ACC112 (cell line): ENCODE measurements around the gene HACL1.

Experiments
- H2AFZ ChIP-seq: fragments of 200-600 bp; sonication (generic); one replicate; pipeline ENCODE4 v1.6.0; 2017; ENCODE audit warnings: antibody characterized with exemption, low read length; ENCODE audit not compliant: unreplicated experiment
- H3K27ac ChIP-seq: fragments of 200-600 bp; sonication (generic); 2 replicates; pipeline ENCODE4 v1.5.1; 2014; ENCODE audit warnings: low read depth, mild to moderate bottlenecking, antibody characterized with exemption, low read length, moderate library complexity
- H3K27me3 ChIP-seq: fragments of 200-600 bp; sonication (generic); 2 replicates; pipeline ENCODE4 v1.6.1; 2014; ENCODE audit warnings: mild to moderate bottlenecking, antibody characterized with exemption, low read length, moderate library complexity, mixed read lengths; ENCODE audit not compliant: insufficient read depth
- H3K36me3 ChIP-seq: fragments of 200-600 bp; sonication (generic); 2 replicates; pipeline ENCODE4 v1.6.1; 2016; ENCODE audit warnings: mild to moderate bottlenecking, antibody characterized with exemption, low read length, moderate library complexity, mixed read lengths; ENCODE audit not compliant: insufficient read depth
- H3K4me1 ChIP-seq: fragments of 200-600 bp; sonication (generic); one replicate; pipeline ENCODE4 v1.6.1; 2016; ENCODE audit warnings: low read length, mixed read lengths; ENCODE audit not compliant: insufficient read depth, unreplicated experiment, control insufficient read depth
- H3K4me3 ChIP-seq: fragments of 200-600 bp; sonication (generic); 2 replicates; pipeline ENCODE4 v1.5.1; 2014; ENCODE audit warnings: mild to moderate bottlenecking, low read depth, low read length
- H3K79me2 ChIP-seq: fragments of 200-600 bp; sonication (generic); one replicate; pipeline ENCODE4 v1.6.0; 2016; ENCODE audit warnings: low read length; ENCODE audit not compliant: control insufficient read depth, unreplicated experiment, insufficient read depth

Gene HACL1

DNA sequence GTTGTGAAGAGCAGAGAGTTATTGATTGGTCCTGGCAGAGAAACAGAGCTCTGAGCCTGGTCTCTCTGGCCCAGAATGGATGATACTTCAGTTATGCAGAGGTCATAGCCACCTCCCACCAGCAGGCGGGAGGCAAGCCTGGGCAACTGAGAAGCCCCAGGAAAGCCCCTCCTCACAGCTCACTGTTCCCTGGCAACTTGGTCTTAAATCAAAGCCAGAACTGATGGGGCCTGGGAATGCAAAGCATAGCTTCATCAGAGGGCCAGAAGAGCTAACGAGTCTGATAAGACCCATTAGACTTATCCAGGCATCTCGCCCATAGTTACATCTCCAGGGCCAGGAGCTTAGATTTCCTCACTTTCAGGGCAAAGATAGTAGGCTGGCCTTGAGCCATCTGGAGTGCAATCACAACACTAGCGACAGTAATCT is 74.3 kb downstream of the HACL1 start:
- Histone ChIP-seq H3K4me1 (no peaks in the 10 kb centered on the region), H3K79me2 (no peaks in the 10 kb centered on the region), H3K27ac (no peak overlapping the region), H2AFZ (no peak overlapping the region), H3K4me3 (no peak overlapping the region), H3K36me3 (no peaks in the 10 kb centered on the region), H3K27me3 (no peaks in the 10 kb centered on the region)

- Histone ChIP-seq H3K4me1 (no peaks in the 10 kb centered on the region), H3K4me3 (no peak overlapping the region), H3K27ac (no peak overlapping the region), H3K27me3 (no peaks in the 10 kb centered on the region), H2AFZ (no peak overlapping the region), H3K36me3 (no peaks in the 10 kb centered on the region), H3K79me2 (no peaks in the 10 kb centered on the region)
These were observed 75.6 kb downstream of the HACL1 start for GRCh38 chr3:15525790-15526189.

- no peaks in the 10 kb centered on the region for H3K27me3 ChIP-seq
- H2AFZ ChIP-seq, result no peak overlapping the region
These were observed 77.5 kb downstream of the HACL1 start for GRCh38 chr3:15523660-15524417.

GRCh38 chr3:15522016-15522415 is 79.4 kb downstream of the HACL1 start:
- H3K4me3 ChIP-seq, result no peak overlapping the region
- H3K36me3 ChIP-seq, result no peaks in the 10 kb centered on the region
- H3K27ac ChIP-seq, result no peak overlapping the region
- H3K4me1 ChIP-seq, result no peaks in the 10 kb centered on the region
- H3K79me2 ChIP-seq, result no peaks in the 10 kb centered on the region
- no peak overlapping the region for H2AFZ ChIP-seq
- H3K27me3 ChIP-seq, result no peaks in the 10 kb centered on the region

More at GRCh38 chr3:15523660-15524417, 77.5 kb downstream of the HACL1 start:
- Histone ChIP-seq H3K27ac (no peak overlapping the region), H3K36me3 (no peaks in the 10 kb centered on the region), H3K4me1 (no peaks in the 10 kb centered on the region), H3K4me3 (no peak overlapping the region), H3K79me2 (no peaks in the 10 kb centered on the region)

GRCh38 chr3:15521573-15521965 is 79.8 kb downstream of the HACL1 start, which contains the start of gene COLQ:
Gene COLQ, minus strand, starts transcription at chr3:15521706. Its CDS starts 81 bp downstream, at chr3:15521625.
- Histone ChIP-seq H3K79me2 (no peaks in the 10 kb centered on the region), H3K27me3 (no peaks in the 10 kb centered on the region), H3K36me3 (no peaks in the 10 kb centered on the region), H3K27ac (no peak within 1 kb of the TSS), H3K4me1 (no peaks in the 10 kb centered on the region), H2AFZ (no peak within 1 kb of the TSS), H3K4me3 (no peak within 1 kb of the TSS)

DNA sequence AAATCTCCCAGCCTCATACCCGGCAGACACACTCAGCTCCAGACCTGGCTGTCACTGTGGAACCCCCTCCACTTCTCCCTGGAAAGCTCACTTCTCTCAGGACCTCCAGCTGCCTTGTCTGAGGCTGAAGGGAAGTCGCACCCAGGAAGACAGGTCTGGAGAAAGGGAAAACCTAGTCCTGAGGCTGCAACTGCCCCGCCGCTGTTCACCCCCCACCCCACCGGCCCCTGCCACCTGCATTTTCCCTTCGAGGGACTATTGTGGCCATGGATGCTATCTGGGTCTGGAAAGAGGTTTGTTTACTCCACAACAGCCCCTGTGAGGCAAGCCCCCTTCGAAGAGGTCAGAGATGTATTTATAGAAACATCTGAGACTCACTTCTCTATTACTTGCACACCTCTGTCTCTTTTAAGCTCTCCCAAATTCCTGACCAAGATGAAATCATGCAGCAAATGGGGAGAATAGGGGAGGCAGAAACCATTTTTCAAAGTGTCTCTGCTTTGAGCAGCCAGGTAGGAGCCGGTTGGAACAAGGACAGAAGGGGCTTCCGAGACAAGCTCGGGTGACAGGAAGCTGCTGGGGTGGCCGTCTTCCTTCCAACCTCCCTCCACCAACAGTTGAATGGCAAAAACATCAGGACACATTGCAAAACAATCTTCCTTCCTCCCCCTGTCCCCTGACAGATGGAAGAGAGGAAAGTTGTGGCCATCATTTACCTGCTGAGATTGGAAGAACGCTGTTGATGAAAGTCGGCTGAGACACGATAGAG is 80.4 kb downstream of the HACL1 start:
- no peak overlapping the region for H2AFZ ChIP-seq
- no peaks in the 10 kb centered on the region for H3K4me1 ChIP-seq

GRCh38 chr3:15520185-15520584 is 81.2 kb downstream of the HACL1 start:
- Histone ChIP-seq H3K27ac (no peak overlapping the region), H2AFZ (no peak overlapping the region), H3K27me3 (no peaks in the 10 kb centered on the region), H3K79me2 (no peaks in the 10 kb centered on the region), H3K4me1 (no peaks in the 10 kb centered on the region), H3K36me3 (no peaks in the 10 kb centered on the region), H3K4me3 (no peak overlapping the region)

More for the DNA sequence above, 80.4 kb downstream of the HACL1 start:
- Histone ChIP-seq H3K27ac (no peak overlapping the region), H3K36me3 (no peaks in the 10 kb centered on the region), H3K27me3 (no peaks in the 10 kb centered on the region), H3K4me3 (no peak overlapping the region), H3K79me2 (no peaks in the 10 kb centered on the region)

- no peaks in the 10 kb centered on the region for H3K27me3 ChIP-seq
- no peak overlapping the region for H3K4me3 ChIP-seq
- no peaks in the 10 kb centered on the region for H3K79me2 ChIP-seq
- H3K27ac ChIP-seq, result no peak overlapping the region
- H2AFZ ChIP-seq, result no peak overlapping the region
- no peaks in the 10 kb centered on the region for H3K4me1 ChIP-seq
- no peaks in the 10 kb centered on the region for H3K36me3 ChIP-seq
These were observed 82.3 kb downstream of the HACL1 start for GRCh38 chr3:15519096-15519495.

DNA sequence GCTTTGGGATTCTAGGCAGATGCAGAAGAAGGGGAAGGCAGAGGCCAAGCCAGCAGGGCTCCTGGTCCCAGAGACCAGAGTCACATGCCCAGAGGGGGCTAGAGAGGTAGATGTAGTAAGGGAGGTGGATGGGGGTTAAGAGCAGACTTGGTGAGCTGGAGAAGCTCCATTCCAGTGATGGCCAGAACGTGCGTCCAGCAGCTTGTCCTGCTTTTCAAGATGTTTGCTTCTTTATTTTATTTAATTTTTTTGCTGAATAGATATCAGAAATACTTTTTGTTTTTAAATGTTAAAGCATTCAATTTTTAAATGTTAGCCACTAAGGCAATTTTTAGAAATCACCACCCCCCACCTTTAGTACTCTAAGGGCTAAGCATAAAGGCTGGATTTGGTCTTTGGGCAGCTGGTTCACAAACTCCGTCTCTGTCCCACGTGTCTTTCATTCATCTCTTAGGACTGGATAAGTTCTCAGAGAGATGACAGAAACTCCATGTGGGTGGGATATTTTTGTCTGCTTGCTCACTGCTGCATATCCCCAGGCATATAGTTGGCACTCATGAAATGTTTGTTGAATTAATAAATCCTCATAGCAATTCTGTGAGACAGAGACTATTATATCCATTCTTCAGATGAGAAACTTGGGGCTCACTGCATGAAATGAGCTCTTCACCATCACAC is 86.6 kb downstream of the HACL1 start:
- H2AFZ ChIP-seq, result no peak overlapping the region
- no peaks in the 10 kb centered on the region for H3K27me3 ChIP-seq
- H3K4me1 ChIP-seq, result no peaks in the 10 kb centered on the region
- no peak overlapping the region for H3K27ac ChIP-seq
- H3K79me2 ChIP-seq, result no peaks in the 10 kb centered on the region
- no peaks in the 10 kb centered on the region for H3K36me3 ChIP-seq
- H3K4me3 ChIP-seq, result no peak overlapping the region

- no peak overlapping the region for H3K27ac ChIP-seq
- no peaks in the 10 kb centered on the region for H3K79me2 ChIP-seq
- H3K4me3 ChIP-seq, result no peak overlapping the region
- H3K4me1 ChIP-seq, result no peaks in the 10 kb centered on the region
- no peak overlapping the region for H2AFZ ChIP-seq
- H3K36me3 ChIP-seq, result no peaks in the 10 kb centered on the region
- no peaks in the 10 kb centered on the region for H3K27me3 ChIP-seq
These were observed 87.3 kb downstream of the HACL1 start for GRCh38 chr3:15513810-15514662.
